Neuronal stem cell (in vitro differentiated cells): ENCODE data around the gene GMDS.
"Not testable (repeated sequence)": the region's sequence is repeated elsewhere in the genome, so short reads cannot be mapped to it uniquely, and the experiment has no call there.

ENCODE experiments used
- DNase-seq: peaks from one replicate; pipeline ENCODE4 v3.0.0-alpha.2; 2013; ENCODE audit warnings: low spot score
- H2AFZ ChIP-seq: one replicate; pipeline ENCODE4 v1.6.1; 2013; ENCODE audit warnings: mild to moderate bottlenecking, low read length, inconsistent platforms
- H2AK5ac ChIP-seq: 2 replicates; pipeline ENCODE4 v1.6.1; 2013; ENCODE audit warnings: low read depth, mild to moderate bottlenecking, inconsistent platforms, low read length, moderate library complexity, mixed read lengths
- H2BK120ac ChIP-seq: 2 replicates; pipeline ENCODE4 v1.6.1; 2013; ENCODE audit warnings: low read depth, mild to moderate bottlenecking, inconsistent platforms, low read length, moderate library complexity, mixed read lengths
- H2BK12ac ChIP-seq: one replicate; pipeline ENCODE4 v1.6.1; 2013; ENCODE audit warnings: low read length, inconsistent platforms
- H2BK15ac ChIP-seq: 2 replicates; pipeline ENCODE4 v1.6.1; 2013; ENCODE audit warnings: mild to moderate bottlenecking, low read length, inconsistent platforms, mixed read lengths
- H2BK5ac ChIP-seq: one replicate; pipeline ENCODE4 v1.6.1; 2013; ENCODE audit warnings: inconsistent platforms, mild to moderate bottlenecking, low read length, moderate library complexity
- H3K14ac ChIP-seq: one replicate; pipeline ENCODE4 v1.6.1; 2013; ENCODE audit warnings: low read length, inconsistent platforms
- H3K18ac ChIP-seq: 2 replicates; pipeline ENCODE4 v1.6.1; 2013; ENCODE audit warnings: low read length, inconsistent platforms
- H3K23ac ChIP-seq: 2 replicates; pipeline ENCODE4 v1.6.1; 2013; ENCODE audit warnings: low read depth, mild to moderate bottlenecking, mixed read lengths, low read length, inconsistent platforms; ENCODE audit not compliant: poor library complexity
- H3K27ac ChIP-seq: replicated peaks from 3 replicates; pipeline ENCODE4 v1.5.1; 2013; ENCODE audit warnings: low read length, inconsistent platforms
- H3K27me3 ChIP-seq, 3 experiments: 2 replicates each; pipeline ENCODE4 v1.6.1; 2013; ENCODE audit warnings: low read length in 3 of 3, mild to moderate bottlenecking in 2 of 3, inconsistent platforms in 1 of 3, low read depth in 1 of 3, mixed read lengths in 1 of 3, moderate library complexity in 1 of 3; ENCODE audit not compliant: control insufficient read depth in 3 of 3, insufficient read depth in 3 of 3
- H3K36me3 ChIP-seq, 2 donors: replicated peaks in 1 of 2; 2 replicates each; pipeline ENCODE4 v1.6.1; 2013; ENCODE audit warnings: low read length in 2 of 2; ENCODE audit not compliant: control insufficient read depth in 2 of 2, insufficient read depth in 2 of 2
- H3K4ac ChIP-seq: 2 replicates; pipeline ENCODE4 v1.6.1; 2013; ENCODE audit warnings: inconsistent platforms, mild to moderate bottlenecking, low read length, moderate library complexity
- H3K4me1 ChIP-seq, 2 donors: 1 replicate in 1 of 2; 2 replicates in 1 of 2; pipeline ENCODE4 v1.6.1; 2013; ENCODE audit warnings: low read length in 2 of 2, low read depth in 1 of 2; ENCODE audit not compliant: control insufficient read depth in 2 of 2, insufficient read depth in 1 of 2
- H3K4me2 ChIP-seq: one replicate; pipeline ENCODE4 v1.6.1; 2013; ENCODE audit warnings: mild to moderate bottlenecking, low read length, inconsistent platforms; ENCODE audit not compliant: insufficient read depth, poor library complexity, severe bottlenecking
- H3K4me3 ChIP-seq, 2 donors: 2 replicates each; pipeline ENCODE4 v1.5.1; 2013; ENCODE audit warnings: low read length in 2 of 2, mild to moderate bottlenecking in 2 of 2, inconsistent platforms in 1 of 2, moderate library complexity in 1 of 2
- H3K79me1 ChIP-seq: one replicate; pipeline ENCODE4 v1.6.1; 2013; ENCODE audit warnings: low read depth, mild to moderate bottlenecking, inconsistent platforms, low read length, moderate library complexity
- H3K9ac ChIP-seq: one replicate; pipeline ENCODE4 v1.6.1; 2013; ENCODE audit warnings: mild to moderate bottlenecking, low read depth, low read length, inconsistent platforms; ENCODE audit not compliant: poor library complexity
- H3K9me3 ChIP-seq, 2 donors: replicated peaks in 1 of 2; 2 replicates each; pipeline versions ENCODE3 to v1.6.1; 2013; ENCODE audit warnings: low read length in 2 of 2, mild to moderate bottlenecking in 2 of 2, inconsistent platforms in 1 of 2, low read depth in 1 of 2, mixed read lengths in 1 of 2, moderate library complexity in 1 of 2; ENCODE audit not compliant: control insufficient read depth in 2 of 2, insufficient read depth in 1 of 2
- H4K8ac ChIP-seq: one replicate; pipeline ENCODE4 v1.6.1; 2013; ENCODE audit warnings: low read depth, mild to moderate bottlenecking, inconsistent platforms, low read length, moderate library complexity
- H4K91ac ChIP-seq: one replicate; pipeline ENCODE4 v1.6.1; 2013; ENCODE audit warnings: low read length, low read depth, mild to moderate bottlenecking, inconsistent platforms; ENCODE audit not compliant: poor library complexity
- WGBS, 2 donors: extraction: QIAGEN DNeasy Blood & Tissue Kit; methylation state at CpG; one replicate each; pipeline ENCODE4 v1.1.7; 2013; ENCODE audit warnings: missing lambda C conversion rate in 2 of 2, mixed read lengths in 1 of 2; ENCODE audit not compliant: insufficient read length in 2 of 2, insufficient replicate concordance in 1 of 2; ENCODE audit errors: extremely low coverage in 2 of 2; 5-methylcytosine and 5-hydroxymethylcytosine counted together

Gene GMDS

GRCh38 chr6:1696463-1696850, 548.9 kb downstream of the GMDS start:
- no peak overlapping the region for H3K4me3 ChIP-seq
- H3K27me3 ChIP-seq = no peaks in the 10 kb centered on the region
- DNase-seq = no peak
- H2BK120ac ChIP-seq = no peak overlapping the region
- no peak overlapping the region for H3K18ac ChIP-seq
- H3K23ac ChIP-seq = no peak overlapping the region
- no peaks in the 10 kb centered on the region for H3K79me1 ChIP-seq
- H2AFZ ChIP-seq = no peak overlapping the region
- no peak overlapping the region for H4K8ac ChIP-seq
- H3K4ac ChIP-seq = no peak overlapping the region
- H3K4me1 ChIP-seq = peaks cover 0 to 1% of the 10 kb centered on the region in 2 donors
- no peak overlapping the region for H2AK5ac ChIP-seq
- no peak overlapping the region for H3K27ac ChIP-seq
- no peak overlapping the region for H3K14ac ChIP-seq
- H3K36me3 ChIP-seq = no peaks in the 10 kb centered on the region
- no CpG with 5 or more reads among the region's 6 CpGs for WGBS, 2 donors
- no peak overlapping the region for H4K91ac ChIP-seq
- no peak overlapping the region for H2BK5ac ChIP-seq
- H2BK12ac ChIP-seq = no peak overlapping the region
- H3K9ac ChIP-seq = no peak overlapping the region
- no peak overlapping the region for H2BK15ac ChIP-seq
- no peak overlapping the region for H3K4me2 ChIP-seq
- H3K9me3 ChIP-seq = peaks cover 2 to 3% of the 10 kb centered on the region in 2 donors

DNA sequence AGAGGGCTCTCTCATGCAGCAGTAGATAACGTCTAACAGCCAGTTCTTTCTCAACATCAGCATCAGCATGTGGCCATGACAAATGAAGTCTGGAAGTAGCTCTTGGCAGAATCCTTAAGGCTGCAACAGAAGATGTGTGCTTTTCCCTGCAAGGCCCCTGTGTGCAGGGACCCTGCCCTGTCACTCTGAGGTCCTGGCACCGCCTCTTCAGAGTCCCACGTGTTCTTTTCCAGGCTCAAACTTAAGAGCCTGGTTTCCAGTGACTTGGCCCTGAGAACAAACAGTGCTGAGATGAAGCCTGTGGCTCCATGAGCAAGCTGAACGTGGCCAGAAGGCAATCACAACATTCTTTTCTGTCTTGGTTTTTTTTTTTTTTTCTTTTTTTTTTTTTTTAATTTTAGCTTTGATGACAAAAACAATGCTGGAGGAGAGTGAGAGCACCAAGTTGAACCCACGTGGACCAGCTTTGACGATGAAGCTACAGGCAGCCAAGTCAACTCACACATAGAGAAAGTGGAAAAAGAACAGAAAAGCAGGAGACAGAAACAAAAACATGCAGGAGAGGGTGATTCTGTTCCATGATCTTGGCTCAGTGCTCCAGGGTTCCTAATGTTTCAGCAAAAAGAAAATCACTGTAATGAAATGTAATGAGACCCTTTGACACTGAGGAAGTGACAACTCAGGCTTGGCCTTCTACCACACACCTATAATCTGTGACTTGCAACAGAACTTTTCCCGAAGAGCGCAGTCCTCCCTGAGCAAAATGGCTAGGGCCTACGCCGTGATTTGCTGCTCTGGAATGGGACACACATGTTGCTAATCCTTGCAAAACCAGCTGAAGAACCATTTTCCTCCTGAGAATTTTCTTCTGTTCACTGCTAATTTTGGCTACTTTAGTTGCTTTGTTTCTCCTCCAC, 549.6 kb downstream of the GMDS start:
- no peak for DNase-seq
- Histone ChIP-seq H3K14ac (no peak overlapping the region), H3K27me3 (no peaks in the 10 kb centered on the region), H3K4me2 (no peak overlapping the region), H3K4me3 (no peak overlapping the region), H2BK15ac (no peak overlapping the region), H3K4ac (no peak overlapping the region), H2BK5ac (no peak overlapping the region), H3K9me3 (peaks cover 2 to 3% of the 10 kb centered on the region in 2 donors), H4K8ac (no peak overlapping the region), H2AFZ (no peak overlapping the region), H3K18ac (no peak overlapping the region), H2AK5ac (no peak overlapping the region), H3K9ac (no peak overlapping the region), H3K27ac (no peak overlapping the region), H4K91ac (no peak overlapping the region), H3K4me1 (peaks cover 0 to 1% of the 10 kb centered on the region in 2 donors), H2BK12ac (no peak overlapping the region), H3K23ac (no peak overlapping the region), H3K79me1 (no peaks in the 10 kb centered on the region), H3K36me3 (no peaks in the 10 kb centered on the region), H2BK120ac (no peak overlapping the region)
- WGBS, 2 donors = no CpG with 5 or more reads among the region's 10 CpGs

GRCh38 chr6:1691828-1692227, 553.6 kb downstream of the GMDS start:
- H2BK120ac ChIP-seq, H2BK15ac ChIP-seq, H3K27me3 ChIP-seq, H2BK5ac ChIP-seq, H2BK12ac ChIP-seq, H2AK5ac ChIP-seq, H3K79me1 ChIP-seq, H3K4me2 ChIP-seq, H3K4me1 ChIP-seq, H4K91ac ChIP-seq, DNase-seq, H3K14ac ChIP-seq, H2AFZ ChIP-seq, H3K23ac ChIP-seq, H3K18ac ChIP-seq, H4K8ac ChIP-seq, H3K9me3 ChIP-seq, H3K27ac ChIP-seq, H3K9ac ChIP-seq, H3K4me3 ChIP-seq, H3K4ac ChIP-seq, H3K36me3 ChIP-seq: not testable (repeated sequence)
- WGBS, 2 donors = no CpG with 5 or more reads among the region's 2 CpGs

DNA sequence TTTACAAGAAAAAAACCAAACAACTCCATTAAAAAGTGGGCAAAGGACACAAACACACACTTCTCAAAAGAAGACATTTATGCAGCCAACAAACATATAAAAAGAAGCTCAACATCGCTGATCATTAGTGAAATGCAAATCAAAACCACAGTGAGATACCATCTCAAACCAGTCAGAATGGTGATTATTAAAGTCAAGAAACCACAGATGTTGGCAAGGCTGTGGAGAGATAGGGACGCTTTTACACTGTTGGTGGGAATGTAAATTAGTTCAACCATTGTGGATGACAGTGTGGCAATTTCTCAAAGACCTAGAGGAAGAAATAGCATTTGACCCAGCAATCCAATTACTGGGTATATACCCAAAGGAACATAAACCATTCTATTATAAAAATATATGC, 554.7 kb downstream of the GMDS start:
- H3K4me2 ChIP-seq, H3K9ac ChIP-seq, H3K36me3 ChIP-seq, H3K23ac ChIP-seq, H2AK5ac ChIP-seq, H3K4me3 ChIP-seq, H2BK12ac ChIP-seq, H3K27me3 ChIP-seq, H4K8ac ChIP-seq, H3K27ac ChIP-seq, H3K14ac ChIP-seq, H3K4ac ChIP-seq, H4K91ac ChIP-seq, H3K4me1 ChIP-seq, H2AFZ ChIP-seq, H3K18ac ChIP-seq, H3K79me1 ChIP-seq, H2BK120ac ChIP-seq, H2BK5ac ChIP-seq, H3K9me3 ChIP-seq, DNase-seq, H2BK15ac ChIP-seq: not testable (repeated sequence)
- WGBS, 2 donors = no CpG with 5 or more reads among the region's 2 CpGs
